WTC11 (cell line): ENCODE measurements around the gene PIGV. TPM values are rescaled to one million over a fixed set of nuclear protein-coding genes. Genes with fewer than 3 reads are reported as not detected.

ENCODE experiments used
- ATAC-seq: fragments of 200-7000 bp; cut with Tn5 transposase; 2 replicates; pipeline ENCODE4 v1.10.0; 2021; ENCODE audit warnings: mild to moderate bottlenecking, moderate library complexity
- CTCF ChIA-PET: fragments of 300-600 bp; sonication (Branson Sonifier 250); formaldehyde crosslinking; loops from one replicate; lab custom pipeline; 2021; ENCODE audit warnings: antibody characterized with exemption; lab: Charles Lee
- POLR2A ChIA-PET: fragments of 350-600 bp; sonication (Branson Sonifier 250); formaldehyde crosslinking; loops from one replicate; lab custom pipeline; 2021; ENCODE audit warnings: antibody characterized with exemption; lab: Charles Lee
- DNase-seq: peaks from one replicate; pipeline ENCODE4 v3.0.0; 2021; ENCODE audit warnings: low spot score
- H3K27ac Mint-ChIP-seq: 2 replicates; pipeline ENCODE4 v1.8.0; 2021; ENCODE audit warnings: mixed read lengths
- H3K27me3 Mint-ChIP-seq: 2 replicates; pipeline ENCODE4 v1.8.0; 2021; ENCODE audit warnings: low read depth, mild to moderate bottlenecking, moderate library complexity, mixed read lengths
- H3K36me3 Mint-ChIP-seq: 2 replicates; pipeline ENCODE4 v1.8.0; 2021; ENCODE audit warnings: mixed read lengths
- H3K4me1 Mint-ChIP-seq: 2 replicates; pipeline ENCODE4 v1.8.0; 2022; ENCODE audit warnings: mixed read lengths
- H3K4me3 Mint-ChIP-seq: 2 replicates; pipeline ENCODE4 v1.8.0; 2021; ENCODE audit warnings: mild to moderate bottlenecking, moderate library complexity, mixed read lengths
- H3K9me3 Mint-ChIP-seq: 2 replicates; pipeline ENCODE4 v1.8.0; 2021; ENCODE audit warnings: mixed read lengths
- ARID4B ChIP-seq: sonication (generic); formaldehyde crosslinking; IDR thresholded peaks from 2 replicates; pipeline ENCODE4 v1.8.0; 2023; ENCODE audit warnings: missing genetic modification reagents, mild to moderate bottlenecking, borderline replicate concordance
- ATF2 ChIP-seq: sonication (generic); formaldehyde crosslinking; IDR thresholded peaks from 2 replicates; pipeline ENCODE4 v1.8.1; 2022; ENCODE audit warnings: low read depth, missing genetic modification reagents, borderline replicate concordance
- CBFB ChIP-seq: sonication (generic); formaldehyde crosslinking; IDR thresholded peaks from 2 replicates; pipeline ENCODE4 v1.8.1; 2022; ENCODE audit warnings: mild to moderate bottlenecking, low read depth, missing genetic modification reagents
- CREM ChIP-seq: sonication (generic); formaldehyde crosslinking; IDR thresholded peaks from 2 replicates; pipeline ENCODE4 v1.8.1; 2022; ENCODE audit warnings: mild to moderate bottlenecking, missing genetic modification reagents, moderate library complexity
- ESRRA ChIP-seq: sonication (generic); formaldehyde crosslinking; IDR thresholded peaks from 2 replicates; pipeline ENCODE4 v1.8.1; 2022; ENCODE audit warnings: mild to moderate bottlenecking, missing genetic modification reagents, borderline replicate concordance
- FOXP1 ChIP-seq: sonication (generic); formaldehyde crosslinking; IDR thresholded peaks from 2 replicates; pipeline ENCODE4 v1.8.0; 2022; ENCODE audit warnings: missing genetic modification reagents, mild to moderate bottlenecking, moderate library complexity, borderline replicate concordance
- NFATC4 ChIP-seq: fragments of 250-450 bp; sonication (Bioruptor Pico); IDR thresholded peaks from 2 replicates; pipeline ENCODE4 v1.9.0; 2021; ENCODE audit warnings: mild to moderate bottlenecking
- NR1H2 ChIP-seq: sonication (generic); formaldehyde crosslinking; IDR thresholded peaks from 2 replicates; pipeline ENCODE4 v1.9.0; 2021; ENCODE audit warnings: mild to moderate bottlenecking, moderate library complexity, missing genetic modification reagents
- RORB ChIP-seq: fragments of 250-450 bp; sonication (Bioruptor Pico); IDR thresholded peaks from 2 replicates; pipeline ENCODE4 v1.9.0; 2021; ENCODE audit warnings: mild to moderate bottlenecking
- TCF7 ChIP-seq: sonication (generic); formaldehyde crosslinking; IDR thresholded peaks from 2 replicates; pipeline ENCODE4 v1.8.0; 2022; ENCODE audit warnings: mild to moderate bottlenecking, low read depth, missing genetic modification reagents, moderate library complexity
- TP53 ChIP-seq: sonication (generic); formaldehyde crosslinking; IDR thresholded peaks from 2 replicates; pipeline ENCODE4 v1.8.1; 2023; ENCODE audit warnings: mild to moderate bottlenecking, missing genetic modification reagents
- USF2 ChIP-seq: sonication (generic); formaldehyde crosslinking; IDR thresholded peaks from 2 replicates; pipeline ENCODE4 v1.8.1; 2023; ENCODE audit warnings: mild to moderate bottlenecking, missing genetic modification reagents, moderate library complexity
- ZMAT4 ChIP-seq: fragments of 250-450 bp; sonication (Bioruptor Pico); IDR thresholded peaks from 2 replicates; pipeline ENCODE4 v1.9.0; 2021; ENCODE audit warnings: mild to moderate bottlenecking
- ZNF121 ChIP-seq: sonication (generic); formaldehyde crosslinking; IDR thresholded peaks from 2 replicates; pipeline ENCODE4 v1.8.0; 2023; ENCODE audit warnings: missing genetic modification reagents
- ZNF138 ChIP-seq: sonication (generic); formaldehyde crosslinking; conservative IDR thresholded peaks from 2 replicates; pipeline ENCODE4 v1.8.1; 2022; ENCODE audit warnings: mild to moderate bottlenecking, moderate library complexity, missing genetic modification reagents
- ZNF232 ChIP-seq: sonication (generic); formaldehyde crosslinking; IDR thresholded peaks from 2 replicates; pipeline ENCODE4 v1.8.0; 2022; ENCODE audit warnings: mild to moderate bottlenecking, missing genetic modification reagents
- ZNF512 ChIP-seq: sonication (generic); formaldehyde crosslinking; IDR thresholded peaks from 2 replicates; pipeline ENCODE4 v1.8.1; 2022; ENCODE audit warnings: missing genetic modification reagents, borderline replicate concordance
- ZNF532 ChIP-seq: fragments of 250-450 bp; sonication (Bioruptor Pico); IDR thresholded peaks from 2 replicates; pipeline ENCODE4 v1.9.0; 2021; ENCODE audit warnings: mild to moderate bottlenecking, borderline replicate concordance
- total RNA-seq: library from RNA; stranded (reverse); gene quantifications from 3 replicates; pipeline ENCODE4 v1.2.3, GENCODE V29; 2021

Gene PIGV
- total RNA-seq, 1 experiment from 2014 or later, result 15.0 TPM

- ATAC-seq, result no peak
- no peak overlapping the region for H3K4me3 Mint-ChIP-seq
- H3K9me3 Mint-ChIP-seq, result no peaks in the 10 kb centered on the region
- no peaks in the 10 kb centered on the region; the same call in 1 of the 2 replicates for H3K4me1 Mint-ChIP-seq
- ChIA-PET CTCF (no interaction called here), POLR2A (no interaction called here)
- TF ChIP-seq FOXP1 (CRISPR knock-in tag), result no peak
- TF ChIP-seq ATF2 (CRISPR knock-in tag), result no peak
- TF ChIP-seq ZNF512 (CRISPR knock-in tag), result no peak
- TF ChIP-seq ZNF138, result no peak
- TF ChIP-seq ZNF232, result no peak
- no peak for TF ChIP-seq NFATC4 (CRISPR knock-in tag)
- TF ChIP-seq ARID4B (CRISPR knock-in tag), result no peak
- no peak for TF ChIP-seq USF2 (CRISPR knock-in tag)
- TF ChIP-seq ZNF121, result no peak
- no peak for TF ChIP-seq TP53 (CRISPR knock-in tag)
- TF ChIP-seq CBFB (CRISPR knock-in tag), result no peak
- TF ChIP-seq ZMAT4 (CRISPR knock-in tag), result no peak
- TF ChIP-seq ZNF532, result no peak
- TF ChIP-seq RORB, result no peak
- no peak for TF ChIP-seq TCF7 (CRISPR knock-in tag)
- no peak for TF ChIP-seq NR1H2
- TF ChIP-seq ESRRA (CRISPR knock-in tag), result no peak
- no peak for TF ChIP-seq CREM
- no peak for DNase-seq
- H3K27me3 Mint-ChIP-seq, result no peaks in the 10 kb centered on the region
- H3K36me3 Mint-ChIP-seq, result peaks cover 65% of the 10 kb centered on the region
- H3K27ac Mint-ChIP-seq, result no peak overlapping the region
Observed at GRCh38 chr1:26752519-26752918, 35.2 kb upstream of the PIGV start.
